HG03558 (cell line): ENCODE results near the gene CDH13.

Experiments
- ATAC-seq: cut with Tn5 transposase; IDR thresholded peaks from one replicate; pipeline ENCODE4 v1.9.1; 2021; ENCODE audit warnings: moderate number of reproducible peaks; ENCODE audit not compliant: unreplicated experiment; ENCODE audit errors: extremely low read depth

CDH13 gene

GRCh38 chr16:82769845-82770244, 143.1 kb downstream of the CDH13 start:
- ATAC-seq, result no peak

- ATAC-seq, result no peak
Observed at GRCh38 chr16:82772215-82772614, 145.4 kb downstream of the CDH13 start.

GRCh38 chr16:82773018-82773417, 146.2 kb downstream of the CDH13 start:
- ATAC-seq, result no peak

GRCh38 chr16:82776470-82777146, 149.8 kb downstream of the CDH13 start:
- no peak for ATAC-seq

GRCh38 chr16:82782715-82783251, 156.0 kb downstream of the CDH13 start:
- ATAC-seq, result no peak

- no peak for ATAC-seq
Observed at GRCh38 chr16:82783933-82784572, 157.3 kb downstream of the CDH13 start.

- ATAC-seq, result no peak
Observed at GRCh38 chr16:82784573-82784968, 157.8 kb downstream of the CDH13 start.

- ATAC-seq, result no peak
Observed at GRCh38 chr16:82788225-82788624, 161.5 kb downstream of the CDH13 start.

- ATAC-seq, result no peak
Observed at GRCh38 chr16:82788919-82789318, 162.2 kb downstream of the CDH13 start.

- no peak for ATAC-seq
Observed at GRCh38 chr16:82792693-82793092, 165.9 kb downstream of the CDH13 start.

- no peak for ATAC-seq
Observed at GRCh38 chr16:82793528-82794245, 166.9 kb downstream of the CDH13 start.

- ATAC-seq, result no peak
Observed at GRCh38 chr16:82796047-82796446, 169.3 kb downstream of the CDH13 start.

- no peak for ATAC-seq
Observed at GRCh38 chr16:82801361-82801760, 174.6 kb downstream of the CDH13 start.

GRCh38 chr16:82805866-82806265, 179.1 kb downstream of the CDH13 start:
- no peak for ATAC-seq

- no peak for ATAC-seq
Observed at GRCh38 chr16:82807311-82807710, 180.5 kb downstream of the CDH13 start.

GRCh38 chr16:82808036-82808435, 181.3 kb downstream of the CDH13 start:
- ATAC-seq, result no peak

- no peak for ATAC-seq
Observed at GRCh38 chr16:82810077-82810476, 183.3 kb downstream of the CDH13 start.

GRCh38 chr16:82814059-82814458, 187.3 kb downstream of the CDH13 start:
- ATAC-seq, result no peak

- no peak for ATAC-seq
Observed at GRCh38 chr16:82819286-82819685, 192.5 kb downstream of the CDH13 start.

GRCh38 chr16:82820855-82821254, 194.1 kb downstream of the CDH13 start:
- ATAC-seq, result no peak

GRCh38 chr16:82824408-82824807, 197.6 kb downstream of the CDH13 start:
- no peak for ATAC-seq
